GM12872 (cell line): Measurements from ENCODE around the gene TMEM158.

Source experiments
- TF ChIP-seq, protein P1 (sequence below): IDR thresholded peaks from 3 replicates; pipeline ENCODE4 v1.5.1; 2011; ENCODE audit warnings: low read depth, mild to moderate bottlenecking, low read length, moderate library complexity; ENCODE audit not compliant: insufficient read depth

The TMEM158 gene

DNA sequence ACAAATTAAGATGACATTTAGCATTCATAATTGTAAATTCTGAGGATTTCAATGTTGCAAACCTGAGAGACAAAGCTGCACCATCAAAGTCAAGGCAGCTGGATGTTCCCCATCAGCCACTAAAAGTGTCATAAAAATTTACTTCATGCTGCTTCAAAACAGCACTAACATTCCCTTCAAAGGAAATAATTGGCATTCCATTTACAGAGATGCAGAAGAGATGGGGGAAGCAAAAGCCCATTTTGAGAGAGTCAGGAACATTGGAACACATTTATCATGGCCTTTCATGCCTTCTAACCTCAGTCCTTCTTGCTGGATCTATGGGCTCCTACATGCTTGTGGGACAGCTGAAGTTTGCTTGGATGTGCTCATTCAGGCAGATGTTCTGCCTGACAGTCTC is 6.4 kb upstream of the TMEM158 start:
- TF ChIP-seq, protein P1, sequence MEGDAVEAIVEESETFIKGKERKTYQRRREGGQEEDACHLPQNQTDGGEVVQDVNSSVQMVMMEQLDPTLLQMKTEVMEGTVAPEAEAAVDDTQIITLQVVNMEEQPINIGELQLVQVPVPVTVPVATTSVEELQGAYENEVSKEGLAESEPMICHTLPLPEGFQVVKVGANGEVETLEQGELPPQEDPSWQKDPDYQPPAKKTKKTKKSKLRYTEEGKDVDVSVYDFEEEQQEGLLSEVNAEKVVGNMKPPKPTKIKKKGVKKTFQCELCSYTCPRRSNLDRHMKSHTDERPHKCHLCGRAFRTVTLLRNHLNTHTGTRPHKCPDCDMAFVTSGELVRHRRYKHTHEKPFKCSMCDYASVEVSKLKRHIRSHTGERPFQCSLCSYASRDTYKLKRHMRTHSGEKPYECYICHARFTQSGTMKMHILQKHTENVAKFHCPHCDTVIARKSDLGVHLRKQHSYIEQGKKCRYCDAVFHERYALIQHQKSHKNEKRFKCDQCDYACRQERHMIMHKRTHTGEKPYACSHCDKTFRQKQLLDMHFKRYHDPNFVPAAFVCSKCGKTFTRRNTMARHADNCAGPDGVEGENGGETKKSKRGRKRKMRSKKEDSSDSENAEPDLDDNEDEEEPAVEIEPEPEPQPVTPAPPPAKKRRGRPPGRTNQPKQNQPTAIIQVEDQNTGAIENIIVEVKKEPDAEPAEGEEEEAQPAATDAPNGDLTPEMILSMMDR: no peak

DNA sequence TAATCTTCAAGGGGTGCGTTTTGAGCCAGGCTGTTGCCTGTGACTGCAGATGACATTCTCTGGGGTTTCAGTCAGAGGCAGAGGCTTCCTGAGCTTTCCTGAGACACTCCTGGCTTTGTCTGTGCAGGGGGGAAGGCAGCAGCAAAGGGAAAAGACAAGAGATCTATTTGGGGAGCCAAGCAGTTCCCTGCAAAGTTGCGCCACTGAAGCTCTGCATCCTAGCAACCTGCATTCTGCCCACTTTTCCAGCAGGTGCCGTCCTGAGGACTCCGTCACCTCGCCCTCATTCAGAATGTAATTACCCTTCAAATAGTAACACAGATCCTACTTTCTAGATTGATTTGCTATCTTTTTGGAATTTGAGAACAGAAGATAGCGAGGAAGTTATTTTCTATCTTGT is 1.9 kb upstream of the TMEM158 start:
- TF ChIP-seq, protein P1: no peak

DNA sequence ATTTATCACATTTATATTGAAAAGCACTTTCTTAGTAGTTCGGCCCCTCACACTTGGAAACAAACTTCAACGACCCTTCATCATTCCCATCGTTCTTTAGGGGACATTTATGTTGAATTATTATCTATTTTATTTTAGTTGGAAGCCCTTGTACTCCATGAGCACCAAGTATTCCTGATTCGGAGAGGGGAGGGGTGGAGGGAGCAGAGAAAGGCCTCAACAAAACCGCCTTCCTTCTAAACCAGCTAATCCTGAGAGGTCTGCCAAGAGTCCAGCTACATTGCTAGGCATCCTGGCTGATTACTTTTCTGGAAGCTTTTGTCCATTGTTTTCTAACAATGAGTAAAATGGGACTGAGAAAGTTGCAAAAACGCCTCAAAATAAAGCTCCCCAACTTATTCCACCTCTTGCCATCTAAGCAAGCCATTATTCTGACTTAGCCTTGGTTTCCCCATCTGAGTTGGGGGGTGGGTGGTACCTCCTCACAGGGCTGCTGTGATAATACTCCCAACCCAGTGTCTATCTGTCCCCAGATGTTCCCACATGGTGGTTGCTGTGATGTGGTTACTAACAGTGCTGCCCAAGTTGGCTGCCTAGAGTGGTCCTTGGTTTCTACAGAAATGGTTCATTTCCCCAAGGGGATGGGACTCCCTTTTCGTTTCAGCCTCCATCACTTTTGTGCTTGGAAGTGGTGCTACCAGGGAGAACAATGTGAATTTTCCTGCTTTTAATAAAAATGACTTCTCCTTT is 1.2 kb upstream of the TMEM158 start:
- TF ChIP-seq, protein P1: no peak

DNA sequence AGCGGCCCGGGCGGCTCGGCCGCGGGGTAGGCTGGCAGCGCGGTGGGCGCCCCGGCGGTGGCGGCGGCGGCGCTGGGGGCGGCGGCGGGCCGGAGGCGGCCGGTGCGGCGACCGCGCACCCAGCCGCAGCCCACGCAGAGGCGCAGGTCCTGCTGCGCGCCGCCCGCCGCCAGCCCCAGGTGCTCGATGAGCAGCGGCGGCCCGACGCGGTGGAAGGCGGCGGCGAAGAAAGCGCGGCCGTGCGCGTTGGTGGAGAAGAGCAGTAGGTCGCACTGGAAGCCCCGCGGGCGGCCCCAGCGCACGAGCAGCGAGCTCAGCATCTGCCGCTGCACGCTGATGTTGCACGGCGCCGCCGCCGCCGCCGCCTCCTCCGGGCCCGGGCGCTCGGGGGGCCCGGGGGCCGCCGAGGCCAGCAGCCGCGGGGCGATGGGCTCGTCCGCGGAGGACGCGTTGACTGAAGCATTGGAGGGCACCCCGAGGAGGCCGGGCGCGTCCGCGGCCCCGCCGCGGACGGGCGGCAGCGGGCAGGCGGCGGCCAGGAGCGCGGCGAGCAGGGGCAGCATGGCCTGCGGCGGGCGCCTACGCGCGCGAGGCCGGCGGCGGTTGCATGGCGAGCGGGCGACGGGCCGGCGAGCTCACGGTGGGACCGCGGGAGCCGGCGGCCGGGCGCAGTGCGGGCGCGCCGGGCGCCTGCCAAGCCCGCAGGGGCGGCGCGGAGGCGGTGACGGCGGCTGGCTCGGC is 452 bp downstream of the TMEM158 start:
- TF ChIP-seq, protein P1: no peak

DNA sequence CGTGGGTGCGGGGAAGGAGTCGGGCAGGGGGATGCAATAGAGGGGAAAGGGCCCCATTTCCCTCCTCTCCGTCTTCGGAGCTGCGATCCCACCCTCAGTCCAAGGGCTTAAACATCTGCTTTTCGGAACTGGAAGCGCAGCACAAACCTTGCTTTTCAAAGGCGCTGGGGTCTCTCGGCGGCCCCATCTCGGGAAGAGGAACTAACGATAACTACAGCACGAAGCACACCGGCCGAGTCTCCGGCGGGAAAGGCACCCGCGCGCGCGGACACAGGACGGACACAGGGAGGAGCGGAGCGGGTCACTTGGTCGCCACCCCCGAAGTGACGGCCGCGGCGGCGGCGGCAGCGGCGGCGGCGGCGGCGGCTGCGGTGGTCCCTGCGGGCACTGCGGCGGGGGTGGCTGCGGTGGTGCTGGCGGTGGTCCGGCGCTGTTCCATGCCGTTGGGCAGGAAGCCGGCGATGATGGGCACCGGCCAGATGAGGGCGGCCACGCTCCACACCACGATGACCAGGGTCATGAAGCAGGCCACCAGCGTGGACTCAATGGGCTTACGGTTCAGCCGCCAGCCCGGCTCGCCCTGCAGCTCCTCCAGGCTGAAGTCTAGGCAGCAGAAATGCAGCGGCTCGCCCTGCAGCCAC is 1.1 kb downstream of the TMEM158 start:
- TF ChIP-seq, protein P1: peak; percentile 51

DNA sequence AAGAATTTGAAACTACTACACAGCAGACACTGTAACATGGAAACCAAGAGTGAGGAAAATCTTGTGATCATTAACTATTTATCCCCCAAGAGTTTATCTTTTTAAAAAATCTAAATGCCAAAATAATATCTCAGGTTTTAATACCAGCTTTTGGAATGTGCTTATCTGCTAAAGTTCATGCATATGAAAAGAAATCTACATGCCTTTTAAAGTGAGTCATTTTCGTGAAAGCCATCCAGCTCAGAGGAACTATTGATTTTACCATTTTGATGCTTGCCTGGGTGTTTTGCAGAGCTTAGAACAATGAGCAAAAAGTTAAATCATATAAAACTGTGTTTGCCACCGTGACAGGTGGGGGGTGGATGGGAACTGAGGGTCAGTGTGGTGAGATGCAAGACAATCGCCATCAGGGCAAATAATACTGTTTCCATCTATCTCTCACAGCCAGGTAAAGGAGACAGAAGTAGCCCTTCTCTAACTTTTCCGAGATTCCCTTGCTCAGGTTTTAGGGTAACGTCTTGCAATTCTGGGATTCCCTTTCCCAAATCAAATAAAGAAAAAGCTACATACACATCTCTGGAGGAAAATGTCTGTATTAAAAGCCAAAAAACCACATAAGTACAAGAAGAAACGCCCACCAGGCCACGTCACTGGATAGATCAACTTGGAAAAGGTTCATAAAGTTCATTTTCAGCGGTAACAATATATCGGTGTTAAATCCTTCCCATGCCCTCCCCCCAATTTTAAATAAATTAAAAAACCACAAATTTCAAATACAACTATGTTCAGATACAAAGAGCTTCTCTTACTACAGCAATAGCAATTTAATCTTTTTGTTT is 2.0 kb downstream of the TMEM158 start:
- TF ChIP-seq, protein P1: no peak
